Right lobe of liver (tissue), 4 donors: ENCODE data around the gene TMEM140.

Source experiments
- CTCF ChIP-seq, 4 donors: fragments of 200-600 bp in 3 of 4; fragments of 450-650 bp in 1 of 4; IDR thresholded peaks; one replicate each; pipeline versions ENCODE4 v1.5.1 to v1.8.0; 2016 to 2022; ENCODE audit warnings: antibody characterized with exemption in 4 of 4, mild to moderate bottlenecking in 2 of 4
- POLR2A ChIP-seq: fragments of 450-650 bp; IDR thresholded peaks from one replicate; pipeline ENCODE4 v1.6.1; 2017; ENCODE audit warnings: antibody characterized with exemption, mild to moderate bottlenecking
- donor health status: DM: no; HTN: no; CAD: no.
- donor health status: DM: no; HTN: no; CAD: no.
- donor health status: DM: no; HTN: yes; CAD: no.

- TF ChIP-seq CTCF (IDR thresholded peaks at IDR 0.05): no peak
- TF ChIP-seq POLR2A: no peak
These were observed 13.2 kb downstream of the TMEM140 start for GRCh38 chr7:135160858-135161653.
